NB4 (cell line): Measurements from ENCODE around the gene CGRRF1.

Experiments
- TF ChIP-seq, protein P1 (sequence below): IDR thresholded peaks from one replicate; pipeline ENCODE4 v1.5.1; 2012; ENCODE audit warnings: low read depth, low read length
- TF ChIP-seq, protein P2 (sequence below): IDR thresholded peaks from 2 replicates; pipeline ENCODE4 v1.6.1; 2011; ENCODE audit warnings: low read depth, low read length

DNA sequence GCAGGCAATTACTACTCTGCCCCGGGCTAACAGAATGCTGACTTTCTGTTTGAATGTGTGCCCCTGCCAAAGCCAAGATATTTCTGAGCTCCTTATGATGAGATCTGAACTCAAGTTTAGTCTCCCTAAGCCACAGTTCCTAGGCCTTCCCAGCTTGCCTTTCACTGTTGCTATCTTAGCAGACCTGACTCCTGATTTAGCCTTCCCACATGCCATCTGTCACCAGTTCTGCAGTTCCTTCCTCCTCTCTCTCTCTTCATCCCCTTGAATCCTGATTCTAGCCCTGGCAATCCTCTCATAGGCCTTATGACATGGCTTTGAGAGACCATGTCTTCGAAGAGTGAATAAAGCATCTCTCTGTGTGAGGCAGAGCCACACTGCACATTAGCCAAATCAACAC, 44.7 kb downstream of the CGRRF1 start:
- TF ChIP-seq, protein P1, sequence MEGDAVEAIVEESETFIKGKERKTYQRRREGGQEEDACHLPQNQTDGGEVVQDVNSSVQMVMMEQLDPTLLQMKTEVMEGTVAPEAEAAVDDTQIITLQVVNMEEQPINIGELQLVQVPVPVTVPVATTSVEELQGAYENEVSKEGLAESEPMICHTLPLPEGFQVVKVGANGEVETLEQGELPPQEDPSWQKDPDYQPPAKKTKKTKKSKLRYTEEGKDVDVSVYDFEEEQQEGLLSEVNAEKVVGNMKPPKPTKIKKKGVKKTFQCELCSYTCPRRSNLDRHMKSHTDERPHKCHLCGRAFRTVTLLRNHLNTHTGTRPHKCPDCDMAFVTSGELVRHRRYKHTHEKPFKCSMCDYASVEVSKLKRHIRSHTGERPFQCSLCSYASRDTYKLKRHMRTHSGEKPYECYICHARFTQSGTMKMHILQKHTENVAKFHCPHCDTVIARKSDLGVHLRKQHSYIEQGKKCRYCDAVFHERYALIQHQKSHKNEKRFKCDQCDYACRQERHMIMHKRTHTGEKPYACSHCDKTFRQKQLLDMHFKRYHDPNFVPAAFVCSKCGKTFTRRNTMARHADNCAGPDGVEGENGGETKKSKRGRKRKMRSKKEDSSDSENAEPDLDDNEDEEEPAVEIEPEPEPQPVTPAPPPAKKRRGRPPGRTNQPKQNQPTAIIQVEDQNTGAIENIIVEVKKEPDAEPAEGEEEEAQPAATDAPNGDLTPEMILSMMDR = no peak
- TF ChIP-seq, protein P2, sequence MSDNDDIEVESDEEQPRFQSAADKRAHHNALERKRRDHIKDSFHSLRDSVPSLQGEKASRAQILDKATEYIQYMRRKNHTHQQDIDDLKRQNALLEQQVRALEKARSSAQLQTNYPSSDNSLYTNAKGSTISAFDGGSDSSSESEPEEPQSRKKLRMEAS = no peak
